Kidney capillary endothelial cell (primary cell): ENCODE measurements around the gene EML4.

Experiments
- DNase-seq: peaks from one replicate; pipeline ENCODE4 v3.0.0-alpha.2; 2018; ENCODE audit warnings: low spot score

The EML4 gene

DNA sequence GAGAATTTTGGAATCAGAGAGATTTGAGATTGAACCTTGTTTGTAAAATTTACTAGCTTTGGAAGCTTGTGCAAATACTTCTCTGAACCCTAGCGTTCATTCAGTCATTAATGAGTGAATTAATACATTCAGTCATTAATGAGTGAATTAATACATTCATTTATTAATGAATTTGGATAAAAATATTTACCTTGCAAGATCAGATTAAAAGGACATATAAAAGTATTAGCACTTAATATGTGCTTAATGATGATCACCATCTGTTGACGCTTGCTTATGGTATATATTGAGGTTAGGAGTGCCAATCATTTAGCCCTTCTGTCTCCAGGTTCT is 26.9 kb downstream of the EML4 start:
- DNase-seq: no peak

DNA sequence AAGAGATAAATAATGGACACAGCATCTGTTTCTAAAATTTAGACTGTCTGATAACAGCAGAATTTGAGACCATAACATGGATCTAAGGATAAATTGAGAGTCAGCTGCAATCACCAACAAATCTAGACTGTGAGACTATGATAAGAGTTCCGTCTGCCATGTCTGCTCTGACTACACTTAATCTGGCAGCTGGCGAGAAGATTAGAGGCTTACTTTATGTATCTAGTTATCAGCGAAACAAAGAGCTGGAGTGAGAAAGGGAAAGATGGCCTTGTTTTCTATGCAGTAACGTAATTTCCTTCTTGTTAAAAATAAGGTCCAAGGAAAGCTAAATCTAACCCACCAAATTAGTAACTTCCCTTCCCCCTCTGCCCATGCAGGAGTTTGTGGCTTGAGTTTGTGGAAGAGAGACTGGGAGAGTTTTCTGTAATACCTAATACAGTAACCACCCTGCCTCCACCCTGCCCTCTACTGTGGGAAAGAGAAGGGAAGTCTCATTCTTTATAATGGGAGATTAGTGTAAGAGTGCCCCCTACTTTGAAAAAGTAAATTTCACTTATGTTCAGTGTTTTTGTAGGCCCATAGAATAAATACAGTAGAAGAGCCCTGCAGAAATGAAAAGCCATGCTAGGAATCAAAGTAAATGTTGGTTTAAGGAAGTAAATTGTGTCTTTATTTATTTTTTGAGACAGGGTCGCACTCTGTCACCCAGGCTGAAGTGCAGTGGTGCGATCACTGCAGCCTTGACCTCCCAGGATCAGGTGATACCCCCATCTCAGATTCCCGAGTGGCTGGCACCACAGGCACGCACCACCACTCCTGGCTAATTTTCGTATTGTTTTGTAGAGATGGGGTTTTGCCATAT is 27.5 kb downstream of the EML4 start:
- DNase-seq: peak; percentile 33

DNA sequence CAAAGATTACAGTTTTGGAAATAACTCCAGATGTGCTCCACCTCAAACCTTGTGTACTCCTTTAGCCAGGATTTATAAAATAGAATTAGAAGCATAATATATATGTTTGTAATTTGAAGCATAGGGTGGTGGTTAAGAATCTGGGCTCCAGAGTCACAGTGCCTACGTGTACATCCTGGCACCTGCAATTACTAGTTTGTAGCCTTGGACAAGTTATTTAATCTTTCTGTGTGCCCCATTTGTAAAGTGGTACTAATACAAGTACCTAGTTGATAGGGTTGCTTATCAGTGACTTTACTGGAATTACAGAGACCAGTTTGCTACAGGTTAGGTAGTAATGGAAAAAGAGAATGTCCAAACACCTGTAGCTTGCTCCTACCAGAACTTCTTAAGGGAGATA is 28.6 kb downstream of the EML4 start:
- DNase-seq: no peak

DNA sequence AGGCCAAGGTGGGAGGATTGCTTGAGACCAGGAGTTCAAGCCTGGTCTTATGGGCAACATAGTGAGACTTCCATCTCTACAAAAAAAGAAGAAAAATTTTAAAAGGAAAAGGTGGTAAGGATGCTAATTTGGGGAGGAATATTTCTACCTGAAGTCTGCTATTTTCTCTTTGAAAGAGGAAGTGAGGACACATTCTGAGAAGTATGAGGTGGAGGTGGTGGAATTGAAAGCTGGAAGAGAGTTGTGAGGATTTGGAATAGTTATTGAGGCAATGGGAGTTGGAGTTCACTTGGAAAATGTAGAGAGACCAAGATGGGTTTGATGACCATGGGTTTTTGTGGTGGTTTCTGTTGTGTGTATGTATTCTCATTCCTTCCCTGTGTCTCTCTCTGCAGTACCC is 29.3 kb downstream of the EML4 start:
- no peak for DNase-seq

DNA sequence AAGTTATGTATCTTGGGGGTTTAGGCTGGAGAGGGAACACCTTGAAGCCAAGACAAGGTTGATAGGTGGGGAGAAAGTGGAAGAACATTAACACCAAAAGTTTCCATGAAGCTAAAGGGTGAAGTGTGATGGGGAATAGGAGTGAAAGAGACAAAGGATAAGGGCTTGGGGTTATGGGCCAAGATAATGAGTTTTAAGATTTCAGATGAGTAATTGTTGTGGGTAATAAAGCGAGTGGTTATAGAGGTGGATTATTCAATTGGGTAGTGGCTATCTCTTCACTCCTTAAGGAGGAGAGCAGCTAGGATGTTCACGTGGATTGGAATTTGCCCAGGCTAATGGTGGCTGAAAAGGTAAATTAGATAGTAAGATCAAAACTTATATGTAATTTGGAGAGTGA is 29.8 kb downstream of the EML4 start:
- DNase-seq: no peak

DNA sequence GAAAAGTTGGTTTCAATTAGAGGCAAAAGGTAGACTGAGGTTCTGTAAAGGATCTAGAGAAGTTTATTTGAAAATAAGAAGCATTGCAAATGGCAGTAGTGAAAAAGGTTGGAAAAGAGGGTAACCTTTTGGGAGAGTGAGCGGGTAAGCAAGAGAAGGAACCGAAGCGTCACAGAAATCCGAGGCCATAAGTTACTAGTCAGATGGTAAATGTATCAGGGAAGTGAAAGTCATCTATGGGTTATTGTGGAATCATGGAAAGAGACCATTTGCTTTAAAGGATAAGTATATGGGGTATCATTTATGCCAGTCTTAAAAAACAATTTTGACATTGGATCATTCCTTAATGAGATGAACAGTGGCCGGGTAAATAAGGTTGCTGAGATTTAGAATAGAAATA is 30.5 kb downstream of the EML4 start:
- no peak for DNase-seq

DNA sequence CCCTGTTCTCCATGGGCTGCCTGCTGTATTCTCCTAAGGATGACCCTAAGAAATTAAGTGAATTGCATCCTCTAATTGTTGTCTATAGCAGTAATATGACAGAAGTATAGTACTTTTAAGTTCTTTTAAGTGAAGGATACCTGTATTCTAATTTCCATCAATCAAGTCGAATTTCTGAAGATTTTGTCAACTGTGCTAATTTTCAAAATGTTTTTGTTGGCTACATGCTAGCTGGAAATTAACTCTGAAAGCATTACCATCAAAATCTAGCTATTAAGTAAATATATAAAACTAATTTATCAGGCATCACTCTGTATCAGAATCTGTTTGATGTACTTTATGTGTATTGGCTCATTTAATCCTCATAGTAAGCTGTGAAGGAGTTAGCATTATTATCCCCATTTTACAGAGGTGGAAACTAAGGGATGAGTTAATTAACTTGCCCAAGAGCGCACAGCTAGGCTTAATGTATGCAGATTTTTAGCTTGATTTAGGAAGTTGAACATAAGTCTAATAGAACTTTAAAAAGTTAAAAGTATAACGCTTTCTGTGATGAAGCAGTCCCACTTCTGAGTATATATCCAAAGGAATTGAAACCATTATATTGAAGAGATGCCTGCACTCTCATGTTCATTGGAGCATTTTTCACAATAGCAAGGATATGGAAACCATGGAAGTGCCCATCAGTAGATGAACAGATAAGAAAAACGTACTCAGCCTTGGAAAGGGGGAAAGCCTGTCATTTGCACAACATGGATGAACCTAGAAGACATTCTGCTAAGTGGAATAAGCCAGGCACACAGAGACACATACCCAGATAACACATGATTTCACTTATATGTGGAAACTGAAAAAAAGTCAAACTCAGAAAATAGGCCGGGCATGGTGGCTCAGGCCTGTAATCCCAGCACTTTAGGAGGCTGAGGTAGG is 32.0 kb downstream of the EML4 start:
- no peak for DNase-seq

DNA sequence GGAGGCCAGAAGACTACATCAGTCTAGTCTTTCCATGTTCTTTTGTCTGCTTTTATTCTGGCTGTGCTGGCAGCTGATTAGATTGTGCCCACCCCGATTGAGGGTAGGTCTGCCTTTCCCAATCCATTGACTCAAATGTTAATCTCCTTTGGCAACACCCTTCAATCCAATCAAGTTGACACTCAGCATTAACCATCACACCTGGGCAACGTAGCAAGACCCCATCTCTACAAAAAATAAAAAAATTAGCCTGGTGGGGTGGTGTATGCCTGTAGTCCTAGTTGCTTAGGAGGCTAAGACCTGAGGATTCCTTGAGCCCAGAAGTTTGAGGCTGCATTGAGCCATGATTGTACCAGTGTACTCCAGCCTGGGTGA is 33.5 kb downstream of the EML4 start:
- no peak for DNase-seq

DNA sequence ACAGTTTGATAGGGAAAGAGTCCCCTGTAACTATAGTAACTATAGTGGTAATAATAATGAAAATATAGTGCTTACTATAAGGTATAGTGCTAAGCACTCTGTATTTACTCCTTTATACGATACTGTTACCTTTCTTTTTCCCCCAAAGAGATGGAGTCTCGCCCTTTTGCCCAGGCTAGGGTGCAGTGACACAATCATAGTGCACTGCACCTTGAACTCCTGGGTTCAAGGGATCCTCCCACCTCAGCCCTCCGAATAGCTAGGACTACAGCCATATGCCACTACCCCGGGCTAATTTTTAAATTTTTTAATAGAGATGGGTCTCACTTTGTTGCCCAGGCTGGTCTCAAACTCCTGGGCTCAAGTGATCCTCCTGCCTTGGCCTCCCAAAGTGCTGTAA is 34.6 kb downstream of the EML4 start:
- DNase-seq: no peak

DNA sequence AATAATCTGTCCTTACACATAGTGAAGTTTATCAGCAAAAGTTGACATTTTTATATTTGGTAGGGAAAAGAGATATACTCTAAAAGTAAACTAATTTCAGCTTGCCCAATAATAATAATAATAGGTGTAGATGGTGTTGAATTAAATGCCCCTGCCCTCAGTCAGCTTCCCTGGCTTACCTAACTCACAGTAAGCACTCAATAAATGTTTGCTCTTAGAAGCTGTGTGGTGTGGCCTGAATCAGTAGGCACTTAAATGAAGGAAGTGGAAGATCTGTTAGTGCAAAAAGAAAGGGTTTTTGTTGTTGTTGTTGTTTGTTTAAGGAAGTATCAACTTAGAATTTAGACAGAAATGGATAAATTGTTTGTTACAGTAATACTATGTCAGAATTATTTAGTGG is 36.2 kb downstream of the EML4 start:
- no peak for DNase-seq

DNA sequence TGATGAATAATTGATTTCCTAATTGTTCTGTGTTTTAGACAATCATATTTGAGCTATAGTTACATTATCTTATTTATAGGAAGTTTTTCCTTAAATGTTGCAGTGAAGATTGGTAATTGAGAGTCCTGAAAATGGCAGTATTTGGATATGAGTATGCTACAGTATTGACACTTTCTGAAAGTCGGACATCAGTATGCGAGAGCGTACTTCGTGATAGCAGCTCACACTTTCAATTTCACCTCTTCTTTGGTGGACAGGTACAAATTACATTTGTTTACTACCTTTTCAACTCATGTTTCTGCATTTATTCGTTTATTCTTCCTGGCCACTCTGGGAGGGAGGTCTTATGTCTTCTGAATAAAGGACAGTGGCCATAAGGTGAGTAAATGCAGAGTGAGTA is 38.7 kb downstream of the EML4 start:
- no peak for DNase-seq

DNA sequence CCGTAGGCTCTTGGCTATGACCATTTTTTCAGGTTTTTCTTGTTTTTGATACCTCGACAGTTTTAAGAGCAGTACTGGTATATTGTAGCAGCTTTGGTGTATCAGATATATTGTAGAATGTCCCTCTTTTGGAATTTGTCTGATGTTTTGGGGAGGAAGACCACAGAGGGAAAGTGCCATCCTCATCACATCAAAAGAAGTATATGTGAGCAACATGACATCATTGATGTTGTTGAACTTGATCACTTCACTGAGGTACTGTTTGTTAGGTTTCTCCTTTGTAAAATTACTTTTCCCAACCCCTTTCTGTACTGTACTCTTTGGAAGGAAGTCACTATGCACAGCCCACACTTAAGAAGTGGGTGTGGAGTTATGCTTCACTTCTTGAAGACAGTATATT is 41.0 kb downstream of the EML4 start:
- no peak for DNase-seq

DNA sequence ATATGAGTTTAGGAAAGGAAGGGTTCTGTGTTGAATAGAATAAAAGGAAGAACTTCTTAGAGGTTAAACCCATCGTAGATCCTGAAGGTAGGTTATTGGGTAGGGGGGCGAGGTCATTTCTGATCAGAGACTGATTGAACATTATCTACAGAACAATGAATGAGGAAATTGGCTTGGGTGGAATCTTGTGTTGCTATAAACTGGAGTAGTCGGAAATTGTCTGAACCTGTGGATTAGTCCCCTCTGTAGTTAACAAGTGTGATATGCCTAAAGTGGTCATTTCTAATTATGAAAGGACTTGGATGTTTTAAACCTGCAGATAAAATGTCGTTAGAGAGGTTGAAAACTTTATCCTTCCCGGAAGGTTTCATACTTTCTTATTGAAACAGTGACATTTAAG is 42.1 kb downstream of the EML4 start:
- no peak for DNase-seq

DNA sequence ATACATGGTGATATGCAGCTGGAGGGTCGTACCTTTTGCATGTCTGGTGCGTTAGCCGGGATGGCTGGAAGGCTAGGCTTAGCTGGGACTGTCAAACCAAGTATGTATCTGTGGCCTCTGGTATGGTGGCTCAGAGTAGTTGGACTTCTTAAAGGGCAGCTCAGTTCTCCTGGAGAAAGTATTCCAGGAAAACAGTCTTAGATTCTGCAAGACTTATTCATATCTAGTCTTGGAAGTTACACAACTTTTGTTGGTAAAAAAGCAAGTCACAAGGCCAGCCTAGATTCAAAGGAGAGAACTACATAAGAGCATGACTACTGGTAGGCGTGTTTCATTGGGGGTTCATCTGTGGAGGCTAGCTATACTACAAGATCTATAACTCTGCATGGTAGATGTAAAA is 45.5 kb downstream of the EML4 start:
- DNase-seq: no peak

DNA sequence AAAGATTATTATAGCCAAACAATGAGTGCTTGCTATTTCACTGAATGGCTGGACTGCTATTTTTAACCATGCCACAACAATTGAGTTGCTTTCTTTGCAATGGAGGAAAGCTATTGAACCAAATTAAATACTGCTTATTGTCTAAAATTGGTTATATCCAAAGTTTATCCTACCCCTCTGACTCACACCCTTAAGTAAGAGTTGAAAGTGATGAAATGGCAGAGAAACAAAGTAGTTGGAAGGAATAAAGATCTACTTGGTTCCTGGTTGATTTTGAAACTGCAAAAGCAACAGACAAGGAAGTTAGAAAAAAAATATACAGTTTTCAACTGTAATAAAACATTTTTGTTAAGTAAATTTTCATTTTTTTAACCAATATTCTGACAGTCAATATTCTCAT is 47.5 kb downstream of the EML4 start:
- no peak for DNase-seq

DNA sequence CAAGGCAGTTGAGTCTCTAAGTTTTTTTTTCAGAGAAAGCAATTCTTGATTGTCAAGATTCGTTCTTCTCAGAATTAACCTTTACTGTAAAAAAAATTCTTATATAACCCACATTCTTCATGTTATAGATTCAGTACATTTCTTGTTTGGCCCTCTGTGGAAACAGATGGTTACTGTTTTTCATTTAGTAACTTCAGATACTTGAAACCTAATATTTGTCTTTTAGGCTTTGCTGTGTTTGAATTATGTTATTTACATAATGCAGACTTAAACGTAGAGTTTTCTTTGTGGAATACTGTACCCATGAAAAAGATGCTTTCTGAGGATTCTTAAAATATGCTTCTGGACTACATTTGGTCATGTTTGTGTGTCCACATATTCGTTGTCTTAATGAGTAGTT is 48.2 kb downstream of the EML4 start:
- DNase-seq: no peak

DNA sequence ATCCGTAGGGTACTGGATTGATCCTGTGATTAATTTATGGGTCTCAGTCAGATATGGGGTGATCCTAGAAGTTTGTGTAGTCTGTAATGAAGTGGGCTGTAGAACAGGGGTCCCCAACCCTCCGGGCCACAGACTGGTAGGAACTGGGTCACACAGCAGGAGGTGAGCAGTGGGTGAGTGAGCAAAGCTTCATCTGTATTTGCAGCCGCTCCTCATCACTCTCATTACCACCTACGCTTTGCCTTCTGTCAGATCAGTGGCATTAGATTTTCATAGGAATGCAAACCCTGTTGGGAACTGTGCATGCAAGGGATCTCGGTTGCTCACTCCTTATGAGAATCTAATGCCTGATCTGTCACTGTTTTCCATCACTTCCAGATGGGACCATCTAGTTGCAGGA is 48.8 kb downstream of the EML4 start:
- no peak for DNase-seq

DNA sequence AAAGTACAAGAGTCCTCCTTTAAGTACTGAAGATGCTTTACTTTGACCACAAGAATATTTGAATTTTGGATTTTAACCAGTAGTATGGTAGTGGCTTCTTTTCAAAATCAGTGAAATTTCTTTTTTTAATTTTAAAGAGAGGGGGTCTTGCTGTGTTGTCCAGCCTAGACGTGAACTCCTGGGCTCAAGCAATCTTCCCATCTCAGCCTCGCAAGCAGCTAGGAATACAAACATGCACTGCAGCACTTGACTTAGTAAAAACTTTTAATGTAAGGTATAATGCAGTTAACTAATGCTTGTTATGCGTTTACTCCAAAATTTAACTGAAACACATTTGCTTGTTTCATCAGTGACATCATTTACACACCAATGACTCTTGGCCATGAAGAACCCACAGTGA is 49.6 kb downstream of the EML4 start:
- DNase-seq: no peak

DNA sequence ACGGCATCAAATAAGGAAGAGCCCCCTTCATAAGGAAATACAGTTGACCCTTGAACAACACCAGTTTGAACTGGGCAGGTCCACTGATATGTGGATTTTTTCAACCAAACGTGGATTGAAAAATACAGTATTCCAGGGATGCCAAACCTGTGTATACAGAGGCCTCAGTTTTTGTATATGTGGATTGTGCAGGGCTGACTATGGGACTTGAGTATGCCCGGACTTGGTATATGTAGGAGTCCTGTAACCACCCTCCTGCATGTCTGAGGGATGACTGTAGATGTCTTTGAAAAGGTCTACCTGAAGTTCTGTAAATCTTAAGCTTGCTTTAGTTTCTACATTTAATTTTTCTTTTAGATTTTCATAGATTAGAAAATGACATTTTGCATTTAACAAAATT is 50.0 kb downstream of the EML4 start:
- no peak for DNase-seq

DNA sequence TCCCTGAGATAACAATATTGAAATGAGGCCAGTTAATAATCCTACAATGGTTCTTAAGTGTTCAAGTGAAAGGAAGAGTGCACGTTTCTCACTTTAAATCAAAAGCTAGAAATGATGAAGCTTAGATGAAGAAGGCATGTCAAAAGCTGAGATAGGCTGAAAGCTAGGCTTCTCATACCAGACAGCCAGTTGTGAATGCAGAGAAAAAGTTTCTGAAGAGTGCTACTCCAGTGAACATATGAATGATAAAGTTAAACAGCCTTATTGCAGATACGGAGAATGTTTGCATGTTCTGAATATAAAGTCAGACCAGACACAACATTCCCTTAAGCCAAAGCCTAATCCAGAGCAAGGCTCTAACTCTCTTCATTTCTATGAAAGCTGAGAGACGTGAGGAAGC is 51.4 kb downstream of the EML4 start:
- DNase-seq: no peak

DNA sequence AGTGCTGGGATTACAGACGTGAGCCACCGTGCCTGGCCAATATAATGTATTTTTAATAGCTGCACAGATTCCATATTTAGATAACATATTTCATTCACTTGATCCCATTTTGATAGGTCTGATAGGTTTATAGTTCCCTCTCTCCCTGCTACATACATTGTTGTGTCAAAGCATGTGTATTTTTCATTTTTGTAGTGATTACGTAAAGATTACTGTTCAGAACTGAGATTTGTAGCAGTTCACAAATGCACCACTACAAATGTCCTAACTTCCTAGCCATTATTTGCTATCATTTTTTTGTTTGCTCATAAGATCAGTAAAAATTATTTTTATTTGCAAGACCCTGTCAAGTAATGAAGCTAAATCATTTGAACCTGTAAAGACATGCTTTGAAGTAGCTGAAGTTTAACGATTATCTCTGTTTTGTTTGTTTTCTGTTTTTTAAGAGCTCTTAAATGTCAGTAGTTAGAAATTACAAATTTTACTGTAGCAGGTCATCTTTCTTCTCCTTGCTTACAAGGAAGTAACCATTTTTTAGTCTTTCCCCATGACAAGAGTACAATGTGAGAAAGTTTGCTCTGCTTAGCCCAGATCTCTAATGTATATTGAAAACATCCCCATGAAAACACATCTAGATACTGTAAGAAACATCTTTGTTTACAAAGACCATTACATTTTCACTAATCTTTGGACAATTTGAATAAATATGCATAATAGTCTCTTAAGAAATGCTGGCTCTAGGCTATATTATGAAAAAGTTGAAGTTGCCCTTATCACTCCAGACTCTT is 54.1 kb downstream of the EML4 start:
- no peak for DNase-seq

DNA sequence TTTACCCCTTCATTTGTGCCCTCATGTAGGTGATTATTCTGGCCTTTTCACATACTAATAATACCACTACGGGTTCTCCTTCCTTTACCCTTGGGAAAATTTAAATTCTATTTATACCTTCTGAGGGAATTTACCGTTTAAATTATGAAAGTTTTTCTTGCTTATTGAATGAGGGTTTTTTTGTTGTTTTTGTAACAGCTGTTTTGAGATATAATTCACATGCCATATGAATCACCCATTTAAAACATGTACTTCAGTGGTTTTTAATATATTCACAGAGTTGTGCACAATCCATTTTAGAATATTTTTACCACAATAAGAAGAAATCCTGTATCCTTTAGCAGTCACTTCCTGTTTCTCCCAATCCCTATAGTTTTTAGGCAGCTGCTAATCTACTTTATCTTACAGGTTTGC is 54.7 kb downstream of the EML4 start:
- no peak for DNase-seq
